ENCODE measurements around the gene OGFOD2.

The OGFOD2 gene

GRCh38 chr12:122944605-122945592, 30.1 kb upstream of the OGFOD2 start:
- DNase-seq (ENCODE audit: insufficient read length, low spot score) (no peak), FAIRE-seq (no peak)
- TF ChIP-seq, protein P1, sequence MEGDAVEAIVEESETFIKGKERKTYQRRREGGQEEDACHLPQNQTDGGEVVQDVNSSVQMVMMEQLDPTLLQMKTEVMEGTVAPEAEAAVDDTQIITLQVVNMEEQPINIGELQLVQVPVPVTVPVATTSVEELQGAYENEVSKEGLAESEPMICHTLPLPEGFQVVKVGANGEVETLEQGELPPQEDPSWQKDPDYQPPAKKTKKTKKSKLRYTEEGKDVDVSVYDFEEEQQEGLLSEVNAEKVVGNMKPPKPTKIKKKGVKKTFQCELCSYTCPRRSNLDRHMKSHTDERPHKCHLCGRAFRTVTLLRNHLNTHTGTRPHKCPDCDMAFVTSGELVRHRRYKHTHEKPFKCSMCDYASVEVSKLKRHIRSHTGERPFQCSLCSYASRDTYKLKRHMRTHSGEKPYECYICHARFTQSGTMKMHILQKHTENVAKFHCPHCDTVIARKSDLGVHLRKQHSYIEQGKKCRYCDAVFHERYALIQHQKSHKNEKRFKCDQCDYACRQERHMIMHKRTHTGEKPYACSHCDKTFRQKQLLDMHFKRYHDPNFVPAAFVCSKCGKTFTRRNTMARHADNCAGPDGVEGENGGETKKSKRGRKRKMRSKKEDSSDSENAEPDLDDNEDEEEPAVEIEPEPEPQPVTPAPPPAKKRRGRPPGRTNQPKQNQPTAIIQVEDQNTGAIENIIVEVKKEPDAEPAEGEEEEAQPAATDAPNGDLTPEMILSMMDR (IDR thresholded peaks at IDR 0.05; ENCODE audit: insufficient read depth, missing control alignments) = no peak

- FAIRE-seq (no peak), DNase-seq (ENCODE audit: insufficient read length, low spot score) (no peak)
- TF ChIP-seq, protein P1 (IDR thresholded peaks at IDR 0.05; ENCODE audit: insufficient read depth, missing control alignments) = no peak
These were observed 28.2 kb upstream of the OGFOD2 start for GRCh38 chr12:122946690-122947341.

DNA sequence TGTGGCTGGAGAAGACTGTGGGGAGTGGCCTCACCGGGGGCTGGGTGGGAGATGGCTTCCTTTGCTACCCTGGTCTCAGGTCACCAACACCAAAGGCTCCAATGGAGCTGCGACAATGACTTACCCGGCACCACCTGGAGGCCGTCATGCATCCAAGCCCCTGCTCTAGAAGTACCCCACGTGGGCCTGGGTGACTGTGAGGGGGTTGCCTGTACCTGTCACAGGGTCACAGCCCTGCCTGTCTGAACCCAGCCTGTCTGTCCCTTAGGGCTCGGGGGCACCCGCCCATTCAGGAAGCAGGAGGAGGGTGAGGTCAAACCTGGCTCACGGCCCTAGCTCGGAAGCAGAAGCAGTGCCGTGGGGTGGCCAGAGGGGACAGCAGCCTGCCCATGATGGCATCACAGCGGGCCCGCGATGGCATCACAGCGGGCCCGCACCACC, 27.7 kb upstream of the OGFOD2 start:
- FAIRE-seq = no peak

GRCh38 chr12:122948605-122949004, 26.4 kb upstream of the OGFOD2 start:
- TF ChIP-seq, protein P1 (IDR thresholded peaks at IDR 0.05; ENCODE audit: insufficient read depth, missing control alignments) = no peak
- FAIRE-seq (no peak), DNase-seq (ENCODE audit: insufficient read length, low spot score) (no peak)

More for the DNA sequence above, 27.7 kb upstream of the OGFOD2 start:
- TF ChIP-seq, protein P1 (IDR thresholded peaks at IDR 0.05; ENCODE audit: insufficient read depth, missing control alignments) = no peak
- no peak for DNase-seq (ENCODE audit: insufficient read length, low spot score)

DNA sequence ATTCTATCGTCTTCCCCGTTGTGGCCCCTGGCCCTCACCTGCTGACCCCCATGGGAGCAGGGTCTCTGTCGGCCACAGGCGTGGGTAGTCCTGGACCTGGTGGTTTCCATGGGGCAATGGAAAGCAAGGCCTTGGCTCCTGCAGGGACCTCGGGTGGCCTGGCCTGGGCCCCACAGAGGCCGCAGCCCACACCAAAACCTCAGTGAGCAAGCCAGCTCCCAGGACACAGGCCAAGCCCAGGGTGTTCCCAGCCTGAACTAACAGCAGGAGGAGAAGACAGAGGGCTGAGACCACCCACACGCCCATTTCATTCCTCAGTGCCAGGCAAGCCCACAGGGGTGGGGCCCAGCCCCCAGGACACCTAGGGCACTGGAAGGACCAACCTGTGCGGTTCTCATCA, 25.6 kb upstream of the OGFOD2 start:
- DNase-seq (ENCODE audit: insufficient read length, low spot score) (no peak), FAIRE-seq (no peak)

GRCh38 chr12:122949816-122950675, 25.0 kb upstream of the OGFOD2 start:
- no peak for FAIRE-seq
- DNase-seq (ENCODE audit: insufficient read length, low spot score) = no peak
- TF ChIP-seq, protein P1 (IDR thresholded peaks at IDR 0.05; ENCODE audit: insufficient read depth, missing control alignments) = no peak

More for the DNA sequence above, 25.6 kb upstream of the OGFOD2 start:
- TF ChIP-seq, protein P1 (IDR thresholded peaks at IDR 0.05; ENCODE audit: insufficient read depth, missing control alignments) = no peak
